Activated T-cell treated with anti-CD3 and anti-CD28 coated beads, Interleukin-2, amount 50 U/mL, for 48 hours (primary cell): Measurements from ENCODE around the gene PPP2R3C.
"Not testable (repeated sequence)": the region's sequence is repeated elsewhere in the genome, so short reads cannot be mapped to it uniquely, and the experiment has no call there.

Experiments used
- DNase-seq, 2 experiments: peaks; one replicate each; pipeline ENCODE4 v3.0.0-alpha.2; 2020

PPP2R3C gene

DNA sequence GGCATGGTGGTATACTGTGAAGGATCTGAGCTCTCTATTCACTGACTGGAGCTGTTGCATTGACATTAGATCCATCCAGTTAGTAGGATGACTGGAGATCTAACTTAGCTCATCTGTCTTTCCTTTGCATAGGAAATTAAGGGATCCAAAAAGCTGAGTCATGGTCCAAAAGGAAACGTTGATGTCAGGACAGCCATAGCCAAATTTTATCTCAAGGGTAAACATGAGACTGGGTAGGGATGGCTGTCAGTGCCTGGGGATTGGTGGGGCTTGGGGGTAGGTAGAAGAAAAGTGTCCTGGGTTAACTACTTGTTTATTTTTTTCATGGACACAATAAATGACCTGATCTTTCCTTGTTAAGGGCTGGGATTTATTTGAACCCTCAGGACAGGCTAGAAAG lies 71.1 kb downstream of the PPP2R3C start:
- no peak for DNase-seq

DNA sequence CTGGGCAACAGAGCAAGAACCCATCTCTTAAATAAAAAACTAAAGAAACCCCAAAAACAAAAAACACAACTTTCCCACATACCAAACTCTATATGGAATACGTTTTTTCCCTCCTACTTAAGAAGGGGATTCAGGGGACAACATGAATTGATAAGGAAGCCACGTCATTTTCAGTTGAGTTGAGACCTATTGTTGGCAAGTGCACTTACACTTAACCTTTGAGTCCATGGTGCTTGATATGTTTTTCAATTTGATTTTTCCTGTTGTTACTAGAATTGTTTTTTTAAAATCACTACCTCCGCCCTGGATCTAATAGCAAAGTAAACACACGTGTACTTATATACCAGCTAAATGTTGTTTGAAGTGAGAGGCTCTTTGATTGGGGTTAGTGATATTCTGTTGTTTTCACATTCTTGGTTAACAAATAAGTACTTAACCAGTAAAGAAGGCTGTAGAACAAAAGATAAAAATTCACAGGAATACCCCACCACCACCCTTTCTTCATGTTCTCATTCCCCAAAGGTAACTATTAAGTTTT lies 73.7 kb downstream of the PPP2R3C start:
- DNase-seq = no peak

DNA sequence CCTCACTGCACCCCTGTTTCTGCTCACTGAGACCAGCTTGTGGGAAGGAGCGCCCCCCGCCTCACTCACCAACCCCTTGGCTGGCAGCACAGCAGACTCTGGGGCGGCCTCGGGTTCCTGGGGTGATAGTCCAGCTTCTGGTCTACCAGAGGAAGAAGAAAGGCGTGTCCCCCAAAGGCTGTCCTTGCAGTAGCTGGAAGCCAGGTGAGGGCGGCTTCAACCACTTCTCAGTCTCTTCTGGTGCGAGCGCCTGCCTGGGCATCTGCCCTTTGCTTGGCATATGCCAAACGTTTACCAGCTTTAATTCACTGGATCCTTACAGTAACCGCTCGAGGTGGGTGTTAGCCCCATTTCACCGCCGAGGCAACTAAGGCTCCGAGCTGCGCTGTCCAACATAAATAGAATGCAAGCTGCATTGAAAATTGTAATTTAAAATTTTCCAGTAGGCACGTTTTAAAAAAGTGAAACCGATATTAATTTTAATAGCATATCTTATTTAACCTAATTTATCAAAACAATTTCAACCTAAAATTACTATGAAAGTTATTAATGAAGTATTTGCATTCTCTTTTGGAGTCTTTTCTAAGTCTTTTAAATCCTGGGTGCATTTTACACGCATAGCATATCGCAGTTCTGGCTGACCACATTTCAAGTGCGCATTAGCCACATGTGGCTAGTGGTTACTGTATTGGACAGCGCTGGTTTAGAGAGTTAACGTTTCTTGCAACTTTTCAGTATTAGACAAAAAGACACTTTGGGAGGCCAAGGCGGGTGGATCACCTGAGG lies 74.8 kb downstream of the PPP2R3C start:
- no peak for DNase-seq

DNA sequence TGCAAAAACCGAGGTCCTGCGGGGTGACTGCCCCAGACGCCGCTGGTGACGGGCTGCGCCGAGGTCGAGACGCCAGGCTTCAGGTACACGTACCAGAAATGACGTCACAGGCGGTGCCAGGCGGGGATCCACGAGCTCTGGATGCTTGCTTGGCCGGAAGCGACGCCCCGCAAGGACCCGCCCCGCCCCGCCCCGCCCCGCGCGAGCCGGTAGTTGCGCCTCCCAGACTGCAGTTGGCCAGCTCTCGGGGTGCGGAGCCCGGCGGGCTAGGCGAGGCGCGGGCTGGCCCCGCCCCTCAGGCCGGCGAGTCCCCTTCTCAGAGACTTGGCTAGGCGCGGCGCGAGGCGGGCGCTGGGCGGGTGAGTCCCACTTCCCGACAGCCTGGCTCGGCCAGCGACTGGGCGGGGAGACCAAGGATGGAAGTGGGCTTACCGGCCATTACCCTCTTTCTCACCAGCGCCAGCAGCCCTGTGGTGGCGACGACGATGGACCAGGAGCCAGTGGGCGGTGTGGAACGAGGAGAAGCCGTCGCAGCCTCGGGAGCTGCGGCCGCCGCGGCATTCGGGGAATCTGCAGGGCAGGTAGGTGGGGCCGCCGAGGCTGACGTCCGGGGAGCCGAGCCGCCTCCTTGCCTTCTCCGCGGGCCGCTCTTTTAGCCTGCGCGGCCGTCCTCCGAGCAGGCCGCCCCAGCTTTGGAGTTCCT lies 75.6 kb downstream of the PPP2R3C start, which contains the start of gene FAM177A1:
Gene FAM177A1 (plus strand): TSS at position 225 of the 703 bp plus-strand sequence. CDS start 192 bp downstream, at position 417.
- DNase-seq = peak; percentile 98 to 99

DNA sequence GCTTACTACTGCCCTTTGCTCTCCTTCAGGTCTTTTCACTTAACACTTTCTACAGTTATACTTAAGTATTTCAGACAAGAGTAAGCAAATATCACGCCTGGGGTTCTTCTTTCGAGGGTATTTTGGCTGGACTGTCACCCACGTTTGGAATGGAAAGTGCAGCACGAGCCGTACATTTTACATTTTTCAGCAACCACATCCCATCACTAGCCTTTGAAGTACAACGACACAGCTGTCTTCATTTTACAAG lies 76.1 kb downstream of the PPP2R3C start:
- DNase-seq = no peak

DNA sequence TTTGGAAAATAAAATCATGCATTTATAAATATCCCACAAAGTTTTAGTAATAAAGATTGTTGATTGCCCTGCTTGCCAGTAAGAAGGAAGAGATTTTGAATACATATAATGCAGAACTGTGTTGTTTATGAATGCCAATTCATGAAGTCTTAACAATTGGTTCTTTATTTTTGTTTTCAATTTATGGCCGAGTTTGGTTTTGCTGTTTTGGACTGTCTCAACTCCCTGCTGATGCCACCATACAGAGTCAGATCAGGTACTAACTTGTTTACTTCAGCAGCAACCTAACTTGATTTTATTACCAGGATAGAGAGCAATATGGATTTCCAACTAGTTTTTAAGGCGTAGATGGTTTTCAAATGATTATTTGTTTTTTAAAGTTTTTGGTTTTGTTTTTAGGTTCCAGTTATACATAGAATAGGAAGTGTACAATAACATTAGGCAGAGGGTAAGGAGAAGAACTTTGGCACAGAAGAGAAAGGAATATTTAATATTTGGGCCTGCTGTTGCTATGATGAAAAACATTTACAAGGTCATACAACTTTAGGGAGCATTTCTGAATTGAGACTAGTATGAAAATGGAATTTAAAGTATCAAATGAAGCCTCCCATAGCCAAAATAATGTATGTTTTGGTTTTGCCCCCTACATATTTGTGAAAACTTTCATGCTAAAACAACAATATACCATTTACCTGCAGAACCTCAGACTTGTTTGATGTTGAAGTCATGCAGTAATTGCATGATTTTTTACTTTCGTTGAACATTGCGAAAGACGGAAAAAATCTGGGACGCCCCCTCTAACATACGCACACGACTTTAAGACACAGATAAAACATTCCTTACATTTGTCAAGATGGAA lies 76.6 kb downstream of the PPP2R3C start:
- no peak for DNase-seq

DNA sequence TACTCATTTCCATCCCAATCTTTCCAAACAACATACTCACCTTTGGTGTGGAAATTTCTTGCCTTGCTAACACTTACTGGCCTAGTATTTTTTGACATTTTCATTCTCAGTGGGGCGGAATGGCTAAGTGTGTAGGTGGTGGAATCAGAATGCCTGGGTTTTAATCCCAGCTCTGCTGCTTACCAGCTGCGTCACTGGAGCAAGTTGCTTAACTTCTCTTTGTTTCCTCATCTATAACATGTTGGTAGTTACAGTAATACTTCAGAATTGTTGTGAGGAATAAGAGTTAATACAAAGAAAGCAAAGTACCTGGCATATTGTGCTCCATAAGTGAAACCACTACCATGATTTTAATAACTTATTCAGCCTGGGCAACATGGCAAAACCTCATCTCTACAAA lies 78.7 kb downstream of the PPP2R3C start:
- no peak for DNase-seq

DNA sequence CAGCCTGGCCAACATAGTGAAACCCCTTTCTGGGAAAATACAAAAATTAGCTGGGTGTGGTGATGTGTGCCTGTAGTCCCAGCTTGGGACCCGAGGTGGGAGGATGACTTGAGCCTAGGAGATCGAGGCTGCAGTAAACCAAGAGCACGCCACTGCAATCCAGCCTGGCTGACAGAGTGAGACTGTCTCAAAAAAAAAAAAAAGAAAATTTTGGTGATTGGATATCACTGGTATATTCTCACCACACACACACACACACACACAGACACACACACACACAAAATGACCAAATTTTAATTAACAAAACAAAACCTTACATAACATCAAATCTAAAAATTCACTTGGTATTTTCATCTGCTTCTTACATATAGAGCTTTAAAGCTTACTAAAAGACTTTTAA lies 79.2 kb downstream of the PPP2R3C start:
- DNase-seq = no peak

DNA sequence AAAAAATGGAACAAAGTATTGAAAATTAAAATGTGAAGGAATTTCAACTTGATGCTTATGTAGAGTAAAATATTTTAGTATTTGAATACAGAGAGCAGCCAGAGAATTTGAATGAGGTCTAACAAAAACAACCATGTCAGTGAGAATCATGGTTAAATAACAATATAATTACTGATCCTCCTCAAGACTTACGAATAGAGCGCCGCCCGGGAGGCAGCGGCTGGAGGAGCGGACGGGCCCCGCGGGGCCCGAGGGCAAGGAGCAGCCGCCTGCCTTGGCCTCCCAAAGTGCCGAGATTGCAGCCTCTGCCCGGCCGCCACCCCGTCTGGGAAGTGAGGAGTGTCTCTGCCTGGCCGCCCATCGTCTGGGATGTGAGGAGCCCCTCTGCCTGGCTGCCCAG lies 83.5 kb downstream of the PPP2R3C start:
- not testable (repeated sequence) for DNase-seq
